CD4-positive, alpha-beta T cell treated with Interferon alpha-2 for 1 hour (primary cell): ENCODE measurements around the gene PSMA5.
"Not testable (repeated sequence)": the region's sequence is repeated elsewhere in the genome, so short reads cannot be mapped to it uniquely, and the experiment has no call there.

Experiments
- DNase-seq, 2 donors: peaks; one replicate each; pipeline ENCODE4 v3.0.0-alpha.2; 2020 to 2022

Gene PSMA5

GRCh38 chr1:109426281-109427170 is at the start of gene PSMA5:
Gene PSMA5, minus strand, starts transcription at chr1:109426448. Its CDS starts 118 bp downstream, at chr1:109426330.
- DNase-seq: peak; percentile 97 to 98

- DNase-seq: no peak
Measured at GRCh38 chr1:109475261-109475660, 49.0 kb upstream of the PSMA5 start.

- DNase-seq: no peak
Measured at GRCh38 chr1:109474697-109475096, 48.4 kb upstream of the PSMA5 start.

GRCh38 chr1:109473284-109474057 is 47.2 kb upstream of the PSMA5 start:
- not testable (repeated sequence) for DNase-seq

- DNase-seq: no peak
Measured at GRCh38 chr1:109472779-109473178, 46.5 kb upstream of the PSMA5 start.

- DNase-seq: no peak
Measured at GRCh38 chr1:109470245-109470644, 44.0 kb upstream of the PSMA5 start.

- no peak for DNase-seq
Measured at GRCh38 chr1:109468903-109469302, 42.7 kb upstream of the PSMA5 start.

GRCh38 chr1:109468061-109468460 is 41.8 kb upstream of the PSMA5 start:
- no peak for DNase-seq

- DNase-seq: no peak
Measured at GRCh38 chr1:109467301-109467777, 41.1 kb upstream of the PSMA5 start.

GRCh38 chr1:109466452-109467300 is 40.4 kb upstream of the PSMA5 start, which contains the start of gene SYPL2:
Gene SYPL2, plus strand, starts transcription at chr1:109466546. Its CDS starts 298 bp downstream, at chr1:109466844.
- DNase-seq: peak in 1 of 2 donors; percentile 21

- no peak for DNase-seq
Measured at GRCh38 chr1:109466125-109466451, 39.8 kb upstream of the PSMA5 start.

- no peak for DNase-seq
Measured at GRCh38 chr1:109457819-109458218, 31.6 kb upstream of the PSMA5 start.

- DNase-seq: no peak
Measured at GRCh38 chr1:109454497-109455133, 28.4 kb upstream of the PSMA5 start.

- no peak for DNase-seq
Measured at GRCh38 chr1:109447524-109447923, 21.3 kb upstream of the PSMA5 start.

- DNase-seq: not testable (repeated sequence)
Measured at GRCh38 chr1:109445949-109446695, 19.9 kb upstream of the PSMA5 start.

GRCh38 chr1:109444346-109444745 is 18.1 kb upstream of the PSMA5 start:
- DNase-seq: no peak

- no peak for DNase-seq
Measured at GRCh38 chr1:109443476-109443875, 17.2 kb upstream of the PSMA5 start.

- no peak for DNase-seq
Measured at GRCh38 chr1:109441069-109441468, 14.8 kb upstream of the PSMA5 start.

GRCh38 chr1:109438798-109439297 is 12.6 kb upstream of the PSMA5 start:
- DNase-seq: no peak

GRCh38 chr1:109434484-109434883 is 8.2 kb upstream of the PSMA5 start:
- DNase-seq: no peak

GRCh38 chr1:109433322-109433721 is 7.1 kb upstream of the PSMA5 start:
- DNase-seq: no peak
